HepG2 (cell line): ENCODE data around the gene ATP6V1G2. TPM values are rescaled to one million over a fixed set of nuclear protein-coding genes. Genes with fewer than 3 reads are reported as not detected.

Source experiments
- ARID2 ChIP-seq: sonication (generic); formaldehyde crosslinking; IDR thresholded peaks from 2 replicates; pipeline ENCODE4 v1.8.1; 2022; ENCODE audit warnings: mild to moderate bottlenecking, missing genetic modification reagents, borderline replicate concordance
- BHLHE40 ChIP-seq: IDR thresholded peaks from 2 replicates; pipeline ENCODE4 v1.6.1; 2011; ENCODE audit warnings: low read length, improper control_type of control experiment
- CCAR2 ChIP-seq: fragments of 200-400 bp; formaldehyde crosslinking; optimal IDR thresholded peaks from 2 replicates; pipeline ENCODE3; 2018; ENCODE audit warnings: low read depth, mild to moderate bottlenecking, low read length, moderate library complexity
- GATAD2A ChIP-seq: IDR thresholded peaks from 2 replicates; pipeline ENCODE4 v1.6.1; 2016
- HDAC6 ChIP-seq: fragments of 200-600 bp; sonication (generic); IDR thresholded peaks from 2 replicates; pipeline ENCODE4 v1.7.0; 2017; ENCODE audit warnings: mild to moderate bottlenecking, antibody characterized with exemption, low read length, low read depth
- HMG20B ChIP-seq: conservative IDR thresholded peaks from 2 replicates; pipeline ENCODE4 v1.6.1; 2016; ENCODE audit warnings: missing genetic modification reagents, missing compliant biosample characterization
- JARID2 ChIP-seq: sonication (generic); formaldehyde crosslinking; IDR thresholded peaks from 2 replicates; pipeline ENCODE4 v1.8.1; 2023; ENCODE audit warnings: missing genetic modification reagents, inconsistent platforms; ENCODE audit not compliant: insufficient replicate concordance
- JUND ChIP-seq: sonication (generic); formaldehyde crosslinking; IDR thresholded peaks from 2 replicates; pipeline ENCODE4 v1.8.0; 2022; ENCODE audit warnings: mild to moderate bottlenecking, missing genetic modification reagents
- KDM1A ChIP-seq: IDR thresholded peaks from 2 replicates; pipeline ENCODE4 v1.6.1; 2016; ENCODE audit warnings: missing compliant biosample characterization
- KDM5A ChIP-seq: fragments of 200-600 bp; sonication (generic); IDR thresholded peaks from 2 replicates; pipeline ENCODE4 v1.7.0; 2018; ENCODE audit warnings: antibody characterized with exemption, mild to moderate bottlenecking, low read length, borderline replicate concordance
- MTF2 ChIP-seq: sonication (generic); formaldehyde crosslinking; IDR thresholded peaks from 2 replicates; pipeline ENCODE4 v1.5.0; 2020; ENCODE audit warnings: missing genetic modification reagents, borderline replicate concordance
- NCOA1 ChIP-seq: sonication (generic); formaldehyde crosslinking; IDR thresholded peaks from 2 replicates; pipeline ENCODE4 v1.9.0; 2021; ENCODE audit warnings: missing genetic modification reagents
- NFRKB ChIP-seq: fragments of 450-650 bp; IDR thresholded peaks from 2 replicates; pipeline ENCODE4 v1.6.1; 2017
- NPAS2 ChIP-seq: sonication (generic); formaldehyde crosslinking; IDR thresholded peaks from 2 replicates; pipeline ENCODE4 v1.8.0; 2022; ENCODE audit warnings: mild to moderate bottlenecking, missing genetic modification reagents, borderline replicate concordance
- PHF21A ChIP-seq: sonication (generic); formaldehyde crosslinking; IDR thresholded peaks from 2 replicates; pipeline ENCODE4 v1.5.0; 2020; ENCODE audit warnings: mild to moderate bottlenecking, missing genetic modification reagents
- RFX5 ChIP-seq: IDR thresholded peaks from 2 replicates; pipeline ENCODE4 v1.6.1; 2011; ENCODE audit warnings: low read depth, low read length, improper control_type of control experiment
- SMAD1 ChIP-seq: sonication (generic); formaldehyde crosslinking; IDR thresholded peaks from 2 replicates; pipeline ENCODE4 v1.4.0; 2020; ENCODE audit warnings: missing genetic modification reagents, low read depth, mild to moderate bottlenecking, borderline replicate concordance
- SRSF4 ChIP-seq: fragments of 200-400 bp; formaldehyde crosslinking; IDR thresholded peaks from one replicate; pipeline ENCODE4 v1.6.1; 2018; ENCODE audit warnings: mild to moderate bottlenecking, low read depth, low read length, moderate library complexity; ENCODE audit not compliant: poor library complexity, severe bottlenecking
- TBX3 ChIP-seq: fragments of 450-650 bp; IDR thresholded peaks from 2 replicates; pipeline ENCODE4 v1.6.1; 2017; ENCODE audit warnings: antibody characterized with exemption, mild to moderate bottlenecking, inconsistent platforms, borderline replicate concordance
- U2AF1 ChIP-seq: fragments of 200-400 bp; formaldehyde crosslinking; optimal IDR thresholded peaks from 2 replicates; pipeline ENCODE3; 2017; ENCODE audit warnings: mild to moderate bottlenecking, low read depth, low read length
- ZSCAN9 ChIP-seq: IDR thresholded peaks from 2 replicates; pipeline ENCODE4 v1.6.1; 2016; ENCODE audit warnings: borderline replicate concordance
- ZZZ3 ChIP-seq: sonication (generic); formaldehyde crosslinking; IDR thresholded peaks from 2 replicates; pipeline ENCODE4 v1.4.0; 2020; ENCODE audit warnings: missing genetic modification reagents, mild to moderate bottlenecking, borderline replicate concordance
- polyA plus RNA-seq, 8 experiments: library from polyadenylated mRNA; depleted of rRNA in 3 of 8; stranded (reverse) in 7 of 8; unstranded in 1 of 8; fragments of >200 nt; fragmentation: Illumina TruSeq in 4 of 8; extraction: Trizol in 4 of 8; gene quantifications; 2 replicates each; pipeline versions ENCODE4 v1.2.1 to v1.2.3, GENCODE V29; 2011 to 2016; ENCODE audit warnings: low read depth in 4 of 8, missing spikeins in 1 of 8, mixed read lengths in 1 of 8; ENCODE audit not compliant: insufficient read depth in 1 of 8
- total RNA-seq, 5 experiments: library from RNA; depleted of rRNA; stranded (reverse); fragments of >200 nt; fragmentation: Illumina TruSeq; extraction: Trizol; gene quantifications; 2 replicates each; pipeline ENCODE4 v1.2.3, GENCODE V29; 2016; ENCODE audit warnings: low read depth in 1 of 5
- TF ChIP-seq, protein P1 (sequence below): sonication (generic); formaldehyde crosslinking; conservative IDR thresholded peaks from 2 replicates; pipeline ENCODE4 v1.4.0; 2020; ENCODE audit warnings: missing genetic modification reagents
- TF ChIP-seq, protein P2 (sequence below): sonication (generic); formaldehyde crosslinking; IDR thresholded peaks from 2 replicates; pipeline ENCODE4 v1.9.0; 2021; ENCODE audit warnings: mild to moderate bottlenecking, missing genetic modification reagents

ATP6V1G2 gene
- total and polyA plus RNA-seq, 2 of the 13 experiments (the other 11 are each of a cell fraction or from before 2014, with no cell fraction given), result 0.27 to 0.83 TPM

DNA sequence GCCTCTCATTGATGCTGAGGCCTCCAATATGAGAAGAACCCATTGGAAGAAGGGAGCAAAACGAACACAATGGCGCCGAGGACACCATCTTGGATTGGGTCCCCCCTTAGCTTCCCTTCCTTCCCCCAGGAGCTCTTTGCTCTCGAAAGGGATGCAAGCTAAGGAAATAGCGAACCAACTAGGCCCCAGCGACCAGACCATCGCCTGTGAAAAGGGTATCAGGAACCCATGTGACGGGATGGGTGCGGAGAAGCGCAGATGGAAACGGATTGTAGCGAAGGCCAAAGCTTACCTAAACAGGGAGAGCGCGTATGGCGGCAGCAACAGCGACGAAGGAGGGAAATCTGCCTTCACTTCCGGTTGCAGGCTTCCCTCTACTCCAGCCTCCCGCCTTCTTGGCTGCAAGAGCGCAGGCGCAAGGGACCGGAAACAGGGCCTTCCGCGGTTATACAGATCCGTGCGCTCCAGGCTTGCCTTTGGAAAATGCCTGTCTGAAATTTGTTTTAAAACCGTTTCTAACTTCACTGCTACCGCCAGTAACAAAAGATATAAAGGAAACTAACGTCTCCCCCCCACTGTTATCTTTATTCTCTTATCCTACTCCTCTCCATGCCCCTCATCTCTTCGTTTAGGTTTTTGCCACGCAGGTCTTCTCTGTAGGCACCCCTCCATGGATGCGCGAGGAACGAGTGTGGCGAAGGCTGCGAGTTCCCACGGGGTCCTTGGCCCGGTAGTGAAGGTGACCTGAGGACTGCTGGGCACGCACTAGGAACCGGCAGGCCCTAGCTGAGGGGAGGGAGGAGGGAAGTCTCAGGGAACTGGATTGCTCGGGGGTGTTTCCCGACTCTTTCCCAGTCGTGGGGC lies 4.5 kb downstream of the ATP6V1G2 start, which contains the start of gene DDX39B (continued):
- TF ChIP-seq ZZZ3 (CRISPR knock-in tag) (peak; percentile 100), GATAD2A (CRISPR knock-in tag) (peak; percentile 9), NFRKB (peak; percentile 99), HMG20B (CRISPR knock-in tag) (no peak; the same call in 1 of the 2 replicates), HDAC6 (peak; percentile 96), KDM5A (peak; percentile 87), SMAD1 (peak; percentile 89; the same call in 1 of the 2 replicates), TBX3 (0 out of 2 replicates have a peak, but pooled peaks have one; percentile 28), JUND (CRISPR knock-in tag) (0 out of 2 replicates have a peak, but pooled peaks have one; percentile 8), NCOA1 (CRISPR knock-in tag) (no peak; the same call in 1 of the 2 replicates), KDM1A (CRISPR knock-in tag) (peak; percentile 23; the same call in 1 of the 2 replicates), U2AF1 (no peak), BHLHE40 (peak; percentile 24), SRSF4 (no peak), CCAR2 (no peak), PHF21A (CRISPR knock-in tag) (peak; percentile 93), JARID2 (no peak), MTF2 (CRISPR knock-in tag) (no peak), ARID2 (no peak), RFX5 (peak; percentile 20; the same call in 1 of the 2 replicates), ZSCAN9 (CRISPR knock-in tag) (peak; percentile 78; the same call in 1 of the 2 replicates), NPAS2 (CRISPR knock-in tag) (no peak)
- TF ChIP-seq, protein P1, sequence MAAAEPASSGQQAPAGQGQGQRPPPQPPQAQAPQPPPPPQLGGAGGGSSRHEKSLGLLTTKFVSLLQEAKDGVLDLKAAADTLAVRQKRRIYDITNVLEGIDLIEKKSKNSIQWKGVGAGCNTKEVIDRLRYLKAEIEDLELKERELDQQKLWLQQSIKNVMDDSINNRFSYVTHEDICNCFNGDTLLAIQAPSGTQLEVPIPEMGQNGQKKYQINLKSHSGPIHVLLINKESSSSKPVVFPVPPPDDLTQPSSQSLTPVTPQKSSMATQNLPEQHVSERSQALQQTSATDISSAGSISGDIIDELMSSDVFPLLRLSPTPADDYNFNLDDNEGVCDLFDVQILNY (CRISPR knock-in tag), result peak; percentile 82
- TF ChIP-seq, protein P2, sequence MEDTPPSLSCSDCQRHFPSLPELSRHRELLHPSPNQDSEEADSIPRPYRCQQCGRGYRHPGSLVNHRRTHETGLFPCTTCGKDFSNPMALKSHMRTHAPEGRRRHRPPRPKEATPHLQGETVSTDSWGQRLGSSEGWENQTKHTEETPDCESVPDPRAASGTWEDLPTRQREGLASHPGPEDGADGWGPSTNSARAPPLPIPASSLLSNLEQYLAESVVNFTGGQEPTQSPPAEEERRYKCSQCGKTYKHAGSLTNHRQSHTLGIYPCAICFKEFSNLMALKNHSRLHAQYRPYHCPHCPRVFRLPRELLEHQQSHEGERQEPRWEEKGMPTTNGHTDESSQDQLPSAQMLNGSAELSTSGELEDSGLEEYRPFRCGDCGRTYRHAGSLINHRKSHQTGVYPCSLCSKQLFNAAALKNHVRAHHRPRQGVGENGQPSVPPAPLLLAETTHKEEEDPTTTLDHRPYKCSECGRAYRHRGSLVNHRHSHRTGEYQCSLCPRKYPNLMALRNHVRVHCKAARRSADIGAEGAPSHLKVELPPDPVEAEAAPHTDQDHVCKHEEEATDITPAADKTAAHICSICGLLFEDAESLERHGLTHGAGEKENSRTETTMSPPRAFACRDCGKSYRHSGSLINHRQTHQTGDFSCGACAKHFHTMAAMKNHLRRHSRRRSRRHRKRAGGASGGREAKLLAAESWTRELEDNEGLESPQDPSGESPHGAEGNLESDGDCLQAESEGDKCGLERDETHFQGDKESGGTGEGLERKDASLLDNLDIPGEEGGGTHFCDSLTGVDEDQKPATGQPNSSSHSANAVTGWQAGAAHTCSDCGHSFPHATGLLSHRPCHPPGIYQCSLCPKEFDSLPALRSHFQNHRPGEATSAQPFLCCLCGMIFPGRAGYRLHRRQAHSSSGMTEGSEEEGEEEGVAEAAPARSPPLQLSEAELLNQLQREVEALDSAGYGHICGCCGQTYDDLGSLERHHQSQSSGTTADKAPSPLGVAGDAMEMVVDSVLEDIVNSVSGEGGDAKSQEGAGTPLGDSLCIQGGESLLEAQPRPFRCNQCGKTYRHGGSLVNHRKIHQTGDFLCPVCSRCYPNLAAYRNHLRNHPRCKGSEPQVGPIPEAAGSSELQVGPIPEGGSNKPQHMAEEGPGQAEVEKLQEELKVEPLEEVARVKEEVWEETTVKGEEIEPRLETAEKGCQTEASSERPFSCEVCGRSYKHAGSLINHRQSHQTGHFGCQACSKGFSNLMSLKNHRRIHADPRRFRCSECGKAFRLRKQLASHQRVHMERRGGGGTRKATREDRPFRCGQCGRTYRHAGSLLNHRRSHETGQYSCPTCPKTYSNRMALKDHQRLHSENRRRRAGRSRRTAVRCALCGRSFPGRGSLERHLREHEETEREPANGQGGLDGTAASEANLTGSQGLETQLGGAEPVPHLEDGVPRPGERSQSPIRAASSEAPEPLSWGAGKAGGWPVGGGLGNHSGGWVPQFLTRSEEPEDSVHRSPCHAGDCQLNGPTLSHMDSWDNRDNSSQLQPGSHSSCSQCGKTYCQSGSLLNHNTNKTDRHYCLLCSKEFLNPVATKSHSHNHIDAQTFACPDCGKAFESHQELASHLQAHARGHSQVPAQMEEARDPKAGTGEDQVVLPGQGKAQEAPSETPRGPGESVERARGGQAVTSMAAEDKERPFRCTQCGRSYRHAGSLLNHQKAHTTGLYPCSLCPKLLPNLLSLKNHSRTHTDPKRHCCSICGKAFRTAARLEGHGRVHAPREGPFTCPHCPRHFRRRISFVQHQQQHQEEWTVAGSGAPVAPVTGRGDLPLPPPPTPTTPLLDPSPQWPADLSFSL (CRISPR knock-in tag), result no peak
